ENCODE data around the gene ZP1. TPM values are rescaled to one million over a fixed set of nuclear protein-coding genes. Genes with fewer than 3 reads are reported as not detected.

ZP1 gene
- total and polyA plus RNA-seq, 2 of the 8 experiments (the other 6 are each of a cell fraction or from before 2014, with no cell fraction given): not detected

DNA sequence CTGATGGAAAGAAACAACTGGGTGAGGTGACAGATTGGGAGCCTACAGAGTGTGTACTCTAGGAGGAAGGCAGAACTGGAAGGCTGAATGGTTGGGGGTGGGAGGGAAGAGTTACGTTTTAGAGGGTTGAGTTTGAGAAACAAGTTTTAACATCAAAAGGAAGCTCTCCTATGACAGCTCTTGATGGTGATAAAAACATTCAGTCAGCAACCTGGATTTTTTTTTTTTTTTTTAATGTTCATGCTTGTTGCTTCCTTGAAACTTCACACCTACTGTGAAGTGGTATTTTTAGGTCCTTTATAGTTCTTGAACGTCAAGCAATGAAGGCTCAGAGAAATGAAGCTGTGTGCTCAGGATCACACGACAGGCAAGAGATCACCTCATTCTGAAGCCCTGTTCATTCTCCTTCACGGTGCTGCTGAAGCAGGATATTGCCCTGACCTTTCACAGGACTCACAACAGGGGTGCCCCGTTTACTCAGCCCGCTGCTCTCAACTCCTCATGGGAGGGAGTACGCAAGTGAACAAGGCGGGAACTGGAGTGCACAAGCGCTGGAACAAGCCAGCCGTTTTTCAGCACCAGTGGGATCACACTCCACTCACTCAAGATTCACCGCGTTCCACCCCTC is 45.0 kb downstream of the ZP1 start:
- Histone ChIP-seq H4K8ac (ENCODE audit: extremely low read depth, insufficient read depth, low read length) (peak overlapping the region; percentile 30; the same call in 1 of the 2 replicates), H3K14ac (ENCODE audit: insufficient read length) (no peak overlapping the region), H3K79me2 (ENCODE audit: control insufficient read depth in 1 of 2, insufficient read depth in 2 of 2, low read length in 2 of 2) (peaks cover 5 to 10% of the 10 kb centered on the region in 2 experiments), H3K27me3 (replicated peaks in 1 of 4; ENCODE audit: control insufficient read depth in 3 of 4, extremely low read depth in 1 of 4, insufficient read depth in 3 of 4, low read length in 3 of 4) (peaks cover 0 to 2% (median 0%) of the 10 kb centered on the region in 4 experiments; a peak in 1 of 7 replicates), H2BK15ac (ENCODE audit: low read length) (no peak overlapping the region), H2AFZ (ENCODE audit: low read length) (peak overlapping the region; percentile 85), H3K23ac (ENCODE audit: insufficient read length) (no peak overlapping the region), H2BK5ac (ENCODE audit: low read depth, low read length) (no peak overlapping the region), H3K18ac (ENCODE audit: extremely low read depth, low read length) (no peak overlapping the region), H3K9ac (replicated peaks in 1 of 4; ENCODE audit: extremely low read depth in 1 of 4, low read depth in 3 of 4, low read length in 3 of 4) (no peak overlapping the region; a peak in 1 of 7 replicates), H3K4ac (replicated peaks; ENCODE audit: insufficient read length, low read depth, low read length) (no peak overlapping the region), H4K91ac (replicated peaks; ENCODE audit: insufficient read length, low read length) (peak overlapping the region; percentile 30), H2BK20ac (ENCODE audit: low read length) (no peak overlapping the region; the same call in 1 of the 2 replicates), H3K9me3 (ENCODE audit: insufficient read depth in 2 of 2, low read depth in 1 of 2, low read length in 1 of 2) (no peaks in the 10 kb centered on the region), H3K27ac (ENCODE audit: low read depth, low read length) (no peak overlapping the region), H2BK12ac (ENCODE audit: low read depth, low read length) (0 out of 2 replicates have a peak overlapping the region, but pooled peaks have one; percentile 29), H3K36me3 (ENCODE audit: control insufficient read depth in 2 of 4, insufficient read depth in 4 of 4, low read length in 3 of 4) (no peaks in the 10 kb centered on the region), H3K56ac (replicated peaks; ENCODE audit: insufficient read length, low read depth, low read length) (no peak overlapping the region), H3K4me2 (ENCODE audit: insufficient read depth in 1 of 2, low read depth in 2 of 2, low read length in 2 of 2) (no peak overlapping the region; a peak in 1 of 4 replicates), H3K79me1 (ENCODE audit: low read depth, low read length) (no peaks in the 10 kb centered on the region), H2BK120ac (replicated peaks; ENCODE audit: low read depth, low read length) (no peak overlapping the region), H4K20me1 (replicated peaks in 1 of 2; ENCODE audit: control insufficient read depth in 1 of 2, insufficient read depth in 2 of 2, low read length in 2 of 2) (peaks cover 0 to 2% of the 10 kb centered on the region in 2 experiments), H3K4me3 (ENCODE audit: extremely low read depth in 1 of 4, insufficient read depth in 2 of 4, low read depth in 3 of 4, low read length in 4 of 4) (no peak overlapping the region), H3K4me1 (replicated peaks in 1 of 4; ENCODE audit: control insufficient read depth in 3 of 4, insufficient read depth in 4 of 4, low read length in 3 of 4) (peaks cover 10 to 27% (median 18%) of the 10 kb centered on the region in 4 experiments), H3K23me2 (ENCODE audit: low read depth, low read length) (peaks cover 8% of the 10 kb centered on the region), H4K5ac (ENCODE audit: insufficient read length, low read depth, low read length) (no peak overlapping the region), H2AK5ac (ENCODE audit: low read depth, low read length) (no peak overlapping the region)
- no peak for FAIRE-seq
- ChIA-PET CTCF (ENCODE audit: partially characterized antibody) (interaction anchor here (0.8 to 2.6 kb wide), 7 partner anchors 9 to 214 kb away, joined by 3 to 9 read pairs (median 5); no protein-coding TSS in a partner anchor), POLR2A (ENCODE audit: partially characterized antibody) (interaction anchor here (1.7 to 4.1 kb wide), 2 partner anchors 12 to 17 kb away, joined by 5 to 26 read pairs; partner anchors contain the start of gene TMEM132A)
- TF ChIP-seq, protein P1, sequence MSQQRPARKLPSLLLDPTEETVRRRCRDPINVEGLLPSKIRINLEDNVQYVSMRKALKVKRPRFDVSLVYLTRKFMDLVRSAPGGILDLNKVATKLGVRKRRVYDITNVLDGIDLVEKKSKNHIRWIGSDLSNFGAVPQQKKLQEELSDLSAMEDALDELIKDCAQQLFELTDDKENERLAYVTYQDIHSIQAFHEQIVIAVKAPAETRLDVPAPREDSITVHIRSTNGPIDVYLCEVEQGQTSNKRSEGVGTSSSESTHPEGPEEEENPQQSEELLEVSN (IDR thresholded peaks at IDR 0.05): peak; percentile 51; the same call in 1 of the 2 replicates
- TF ChIP-seq POU5F1 (IDR thresholded peaks at IDR 0.05; ENCODE audit: low read depth, low read length): no peak
- WGBS, 2 experiments (ENCODE audit: extremely low coverage in 1 of 2, insufficient coverage in 1 of 2, insufficient read length in 1 of 2, insufficient replicate concordance in 2 of 2, low coverage in 1 of 2, low lambda C conversion rate in 2 of 2, missing lambda C conversion rate in 1 of 2): 84 to 100% methylated on average over 1 to 11 of the region's 12 CpGs
- DNase-seq (ENCODE audit: low read depth in 1 of 2, low spot score in 2 of 2): no peak
